HG03558 (cell line): ENCODE data around the gene EGR1.
A peak's percentile ranks its signal among the peaks of the same experiment; 100 is the strongest.

Source experiments
- ATAC-seq: cut with Tn5 transposase; IDR thresholded peaks from one replicate; pipeline ENCODE4 v1.9.1; 2021; ENCODE audit warnings: moderate number of reproducible peaks; ENCODE audit not compliant: unreplicated experiment; ENCODE audit errors: extremely low read depth

The EGR1 gene

DNA sequence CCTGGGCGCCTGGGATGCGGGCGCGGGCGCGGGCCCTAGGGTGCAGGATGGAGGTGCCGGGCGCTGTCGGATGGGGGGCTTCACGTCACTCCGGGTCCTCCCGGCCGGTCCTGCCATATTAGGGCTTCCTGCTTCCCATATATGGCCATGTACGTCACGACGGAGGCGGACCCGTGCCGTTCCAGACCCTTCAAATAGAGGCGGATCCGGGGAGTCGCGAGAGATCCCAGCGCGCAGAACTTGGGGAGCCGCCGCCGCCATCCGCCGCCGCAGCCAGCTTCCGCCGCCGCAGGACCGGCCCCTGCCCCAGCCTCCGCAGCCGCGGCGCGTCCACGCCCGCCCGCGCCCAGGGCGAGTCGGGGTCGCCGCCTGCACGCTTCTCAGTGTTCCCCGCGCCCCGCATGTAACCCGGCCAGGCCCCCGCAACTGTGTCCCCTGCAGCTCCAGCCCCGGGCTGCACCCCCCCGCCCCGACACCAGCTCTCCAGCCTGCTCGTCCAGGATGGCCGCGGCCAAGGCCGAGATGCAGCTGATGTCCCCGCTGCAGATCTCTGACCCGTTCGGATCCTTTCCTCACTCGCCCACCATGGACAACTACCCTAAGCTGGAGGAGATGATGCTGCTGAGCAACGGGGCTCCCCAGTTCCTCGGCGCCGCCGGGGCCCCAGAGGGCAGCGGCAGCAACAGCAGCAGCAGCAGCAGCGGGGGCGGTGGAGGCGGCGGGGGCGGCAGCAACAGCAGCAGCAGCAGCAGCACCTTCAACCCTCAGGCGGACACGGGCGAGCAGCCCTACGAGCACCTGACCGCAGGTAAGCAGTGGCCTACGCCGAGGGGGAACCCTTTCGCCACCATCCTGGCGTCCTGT lies at the start of gene EGR1:
Gene EGR1, plus strand, starts transcription at position 219 of the 864 bp plus-strand sequence. Its CDS starts 283 bp downstream, at position 502.
- ATAC-seq: peak; percentile 28

DNA sequence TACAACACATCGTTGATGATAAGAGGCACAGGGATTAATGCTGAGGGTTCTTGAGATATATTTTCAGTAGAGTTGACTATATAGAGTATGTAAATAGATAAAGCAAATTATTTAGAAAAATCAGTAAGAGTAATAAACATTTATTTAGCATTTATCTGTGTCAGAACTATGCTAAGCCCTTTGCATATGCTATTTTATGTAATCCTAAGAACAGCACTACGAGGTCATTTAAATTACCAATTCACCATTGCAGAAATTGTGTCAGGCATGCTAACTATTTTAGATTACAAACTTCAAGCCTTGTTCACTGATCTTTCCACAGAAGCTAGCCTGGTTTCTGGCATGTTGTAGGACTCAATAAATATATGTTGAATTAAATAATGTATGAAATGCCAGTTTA lies 46.8 kb upstream of the EGR1 start:
- ATAC-seq: no peak

DNA sequence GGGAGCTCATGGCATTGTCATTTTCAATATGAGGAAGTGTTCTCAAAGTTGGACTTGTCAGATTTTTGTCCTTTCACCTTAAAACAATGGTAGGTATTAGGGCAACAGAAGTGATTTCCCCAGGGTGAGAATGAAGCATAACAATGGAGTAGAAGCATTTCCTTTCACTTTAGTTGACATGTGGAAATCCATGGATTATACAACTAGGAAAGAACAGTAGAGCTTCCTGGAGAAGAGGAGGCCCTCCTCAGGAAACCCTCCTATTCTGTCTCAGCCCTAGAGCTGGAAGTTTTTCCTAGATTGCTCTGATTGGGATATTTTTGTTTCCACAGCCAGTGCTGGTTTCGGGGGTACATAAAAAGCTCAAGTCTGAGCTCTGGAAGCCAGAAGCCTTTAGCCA lies 40.2 kb upstream of the EGR1 start:
- ATAC-seq: no peak

DNA sequence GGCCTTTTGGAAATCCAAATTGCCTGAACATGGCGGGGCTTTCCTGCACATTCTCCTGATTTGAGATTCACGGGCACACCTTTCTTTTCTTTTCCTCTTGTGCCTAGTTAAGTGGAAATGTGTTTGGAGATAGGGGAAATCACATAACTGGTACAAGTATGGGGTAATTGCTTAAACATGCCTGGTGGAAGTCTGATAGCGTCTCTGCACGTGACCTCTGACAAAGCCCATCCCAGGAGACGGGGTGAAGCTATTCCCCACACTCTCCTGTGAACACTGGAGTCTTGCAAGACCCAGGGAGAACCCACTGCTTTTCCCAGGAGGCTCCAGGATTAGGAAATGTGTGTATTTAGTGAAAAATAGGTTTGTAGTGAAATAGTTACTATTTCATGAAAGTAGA lies 29.3 kb upstream of the EGR1 start:
- ATAC-seq: no peak

DNA sequence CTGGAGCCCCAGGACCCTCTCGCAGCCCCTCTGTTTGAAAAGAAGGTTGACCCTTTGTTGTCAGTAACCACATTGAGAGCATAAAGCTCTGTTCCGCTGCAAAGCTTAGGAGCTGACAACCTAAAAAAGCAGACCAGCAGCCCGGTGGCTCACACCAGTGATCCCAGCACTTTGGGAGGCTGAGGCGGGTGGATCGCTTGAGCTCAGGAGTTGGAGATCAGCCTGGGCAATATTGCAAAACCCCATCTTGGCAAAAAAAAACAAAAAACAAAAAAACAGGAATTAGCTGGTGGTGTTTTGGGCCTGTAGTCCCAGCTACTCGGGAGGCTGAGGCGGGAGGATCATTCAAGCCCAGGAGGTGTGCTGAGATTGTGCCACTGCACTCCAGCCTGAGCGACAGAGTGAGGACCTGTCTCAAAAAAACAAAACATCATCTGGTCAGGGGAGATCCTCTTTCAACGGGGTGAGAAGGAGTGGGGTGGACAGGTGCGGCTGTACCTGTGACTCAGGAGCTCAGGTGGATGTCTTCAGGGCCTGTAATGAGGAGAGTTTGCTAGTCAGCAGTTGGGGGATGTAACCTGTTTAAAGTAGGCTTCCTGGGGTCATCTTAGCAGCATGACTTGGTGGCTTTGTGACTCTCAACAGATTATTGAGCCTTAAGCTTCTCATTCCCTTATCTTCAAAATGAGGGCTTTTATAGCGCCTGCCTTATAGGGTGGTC lies 27.1 kb upstream of the EGR1 start:
- ATAC-seq: no peak

DNA sequence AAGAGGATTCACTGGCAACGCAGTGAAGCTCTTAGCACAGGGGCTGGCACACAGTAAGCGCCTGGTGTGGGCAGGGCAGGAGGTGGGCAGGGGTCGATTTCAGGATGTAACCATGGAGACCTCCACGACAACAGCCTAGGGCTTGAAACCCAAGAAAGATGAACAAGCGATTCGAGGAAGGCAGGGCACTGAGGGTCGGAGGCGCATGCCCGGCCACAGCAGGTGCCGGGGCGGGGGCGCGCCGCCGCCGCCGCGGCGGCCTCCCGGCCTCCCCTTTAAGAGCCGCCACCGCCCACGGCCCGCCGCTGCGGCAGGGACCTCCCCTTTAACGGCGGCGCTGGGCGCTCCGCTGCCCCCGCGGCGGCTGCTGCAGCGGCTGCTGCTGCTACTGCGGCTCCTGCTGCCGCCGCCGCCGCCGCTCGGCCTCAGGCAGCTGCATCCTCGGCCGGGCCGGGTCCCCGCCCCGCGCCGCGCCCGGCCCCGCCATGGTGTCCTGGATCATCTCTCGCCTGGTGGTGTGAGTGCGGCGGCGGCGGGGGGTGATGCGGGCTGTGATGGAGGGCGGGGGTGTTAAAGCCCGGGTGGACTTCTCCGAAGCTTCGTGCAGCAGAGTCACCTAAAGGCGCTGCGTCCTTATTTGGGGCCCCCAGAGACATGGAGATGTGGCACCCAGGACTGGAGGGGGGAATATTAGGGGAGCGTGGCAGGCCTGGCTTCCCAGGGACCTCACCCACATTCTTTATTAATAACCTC lies 26.4 kb upstream of the EGR1 start, which contains the start of gene REEP2:
Gene REEP2, plus strand, starts transcription at position 334 of the 753 bp plus-strand sequence. Its CDS starts 152 bp downstream, at position 486.
- peak; percentile 54 for ATAC-seq

DNA sequence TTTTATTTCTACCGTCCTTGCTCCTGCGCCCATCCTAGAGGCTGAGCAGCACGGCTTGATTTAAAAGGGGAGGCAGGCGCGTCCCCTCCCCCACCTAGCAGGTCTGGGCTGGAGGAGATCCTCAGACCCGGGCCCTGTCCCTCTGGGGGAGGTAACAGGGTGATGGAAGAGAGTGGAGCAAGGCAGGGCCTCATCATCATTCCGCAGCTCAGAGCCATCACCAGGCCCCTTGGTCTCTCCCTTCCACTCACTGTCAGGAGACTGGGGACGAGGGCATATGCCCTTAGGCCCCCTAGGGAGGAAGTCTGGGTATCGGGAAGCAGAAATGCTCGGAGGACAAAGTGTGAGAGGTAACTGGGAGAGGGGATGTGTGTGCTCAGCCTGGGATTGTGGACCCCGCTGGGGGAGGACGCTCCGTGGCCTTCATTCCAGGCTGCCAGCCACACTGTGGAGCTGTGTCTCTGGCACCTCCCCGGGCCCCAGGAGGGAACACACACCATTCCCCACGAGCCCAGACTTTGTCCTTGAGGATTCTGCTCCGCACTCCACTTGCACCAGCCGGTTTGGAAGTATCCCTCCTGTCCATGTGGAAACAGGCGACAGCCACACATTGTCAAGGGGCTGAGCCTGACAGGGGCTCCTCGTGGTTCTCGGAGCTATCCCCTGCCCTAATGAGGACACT lies 25.7 kb upstream of the EGR1 start:
- no peak for ATAC-seq

DNA sequence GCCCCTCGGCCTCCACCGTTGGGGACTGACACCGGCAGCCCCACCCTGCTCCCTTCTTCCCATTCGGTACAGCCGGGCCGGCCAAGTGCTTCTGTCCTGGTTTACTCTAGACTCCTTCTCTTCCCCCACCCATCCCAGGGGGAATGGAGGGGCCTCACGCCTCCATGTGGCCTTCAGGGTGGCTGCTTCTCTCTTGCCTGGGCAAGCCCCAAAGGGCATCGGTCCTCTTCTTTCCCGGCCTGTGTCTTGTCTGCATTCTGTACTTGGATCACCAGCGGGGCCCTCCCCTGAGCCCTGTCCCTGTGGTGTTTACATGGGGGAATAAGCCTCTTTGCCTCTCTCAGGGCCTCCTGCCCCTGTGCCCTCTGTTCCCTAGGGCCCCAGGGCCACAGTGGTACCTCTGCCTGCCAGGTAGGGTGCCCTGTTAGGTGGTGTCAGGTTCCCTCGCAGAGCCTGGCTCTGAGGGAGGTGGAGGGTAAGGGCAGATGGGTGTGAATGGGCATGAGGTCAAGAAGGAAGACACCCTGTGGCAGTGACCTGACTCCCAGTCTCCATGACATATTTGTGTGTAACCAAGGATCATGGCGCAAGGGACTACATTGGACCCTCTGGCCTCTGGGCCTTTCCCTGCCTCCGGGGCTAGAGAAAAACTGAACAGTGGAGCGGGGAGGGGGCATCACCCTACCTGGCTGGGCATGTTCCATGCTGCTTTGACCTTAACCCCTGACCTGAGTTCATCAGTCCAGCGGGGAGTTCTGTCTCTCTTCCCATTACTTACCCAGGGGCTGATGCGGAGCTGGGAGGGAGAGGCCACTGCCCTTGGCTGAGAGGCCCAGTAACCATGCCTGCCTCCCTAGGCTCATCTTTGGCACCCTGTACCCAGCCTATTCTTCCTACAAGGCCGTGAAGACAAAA lies 24.9 kb upstream of the EGR1 start:
- no peak for ATAC-seq

DNA sequence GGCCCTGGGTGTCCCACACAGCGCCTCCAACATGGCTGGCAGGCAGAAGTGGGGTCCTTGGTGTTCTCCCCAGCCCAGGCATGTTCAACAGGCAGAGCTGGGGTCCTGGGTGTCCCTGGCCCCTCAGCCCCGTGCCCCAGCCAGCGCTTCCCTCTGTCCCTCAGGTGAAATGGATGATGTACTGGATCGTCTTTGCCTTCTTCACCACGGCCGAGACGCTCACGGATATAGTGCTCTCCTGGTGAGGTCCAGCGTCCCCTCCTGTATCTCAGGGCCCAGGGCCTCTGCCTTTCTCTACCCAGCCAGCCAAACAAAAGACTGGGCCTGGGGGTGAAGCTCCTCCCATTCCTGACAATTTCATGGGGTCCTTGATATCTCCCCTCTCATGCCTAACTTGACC lies 24.1 kb upstream of the EGR1 start:
- ATAC-seq: no peak

DNA sequence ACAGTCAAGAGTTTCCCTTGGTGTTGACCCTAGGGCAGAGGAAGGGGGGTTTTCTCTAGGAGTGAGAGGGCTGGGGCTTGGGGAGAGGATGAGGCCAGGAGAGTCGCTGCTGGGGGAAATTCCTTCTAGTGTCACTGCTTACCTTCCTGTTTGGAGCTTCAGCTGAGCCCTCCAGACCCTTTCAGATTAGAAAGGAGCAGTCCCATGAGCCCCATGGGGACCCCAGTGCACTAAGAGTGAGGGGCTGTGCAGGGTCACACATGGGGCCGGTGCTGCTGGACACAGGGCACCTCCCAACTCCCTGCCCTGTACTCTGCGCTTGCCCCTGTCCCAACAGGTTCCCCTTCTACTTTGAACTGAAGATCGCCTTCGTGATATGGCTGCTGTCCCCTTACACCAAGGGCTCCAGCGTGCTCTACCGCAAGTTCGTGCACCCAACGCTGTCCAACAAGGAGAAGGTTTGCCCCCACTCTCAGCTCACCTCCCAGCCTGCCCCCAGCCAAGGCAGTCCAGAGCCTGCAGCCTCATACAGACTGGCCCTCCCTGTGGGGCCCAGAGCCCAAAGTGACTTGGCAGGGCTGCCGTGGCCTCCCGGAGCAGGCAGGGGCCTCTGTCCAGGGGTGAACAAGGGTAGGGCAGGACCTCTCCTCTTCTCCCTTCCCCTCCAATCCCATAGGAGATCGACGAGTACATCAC lies 21.1 kb upstream of the EGR1 start:
- no peak for ATAC-seq

DNA sequence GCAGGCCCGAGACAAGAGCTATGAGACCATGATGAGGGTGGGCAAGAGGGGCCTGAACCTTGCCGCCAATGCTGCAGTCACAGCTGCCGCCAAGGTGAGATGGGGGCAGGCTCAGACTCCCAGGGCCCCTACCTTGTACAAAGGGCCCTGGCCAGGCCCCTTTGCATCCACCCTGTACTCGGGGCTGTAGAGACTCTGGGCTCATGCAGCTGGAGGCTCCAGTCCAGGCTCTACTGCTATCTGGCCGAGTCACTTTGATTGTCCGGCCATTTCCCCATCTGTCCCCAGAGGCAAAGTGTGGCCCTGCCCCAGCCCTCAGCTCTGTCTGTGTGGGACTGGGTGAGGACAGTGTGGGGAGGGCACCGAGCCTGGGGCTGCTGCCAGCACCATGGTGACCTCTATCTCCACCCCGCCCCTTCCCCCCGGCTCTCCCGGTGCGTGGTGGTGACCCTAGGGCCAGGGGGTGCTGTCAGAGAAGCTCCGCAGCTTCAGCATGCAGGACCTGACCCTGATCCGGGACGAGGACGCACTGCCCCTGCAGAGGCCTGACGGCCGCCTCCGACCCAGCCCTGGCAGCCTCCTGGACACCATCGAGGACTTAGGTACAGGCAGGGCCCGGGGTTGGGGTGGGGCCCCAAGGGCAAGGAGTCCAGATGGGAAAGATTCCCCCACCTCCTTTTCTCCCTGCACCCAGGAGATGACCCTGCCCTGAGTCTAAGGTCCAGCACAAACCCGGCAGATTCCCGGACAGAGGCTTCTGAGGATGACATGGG lies 20.3 kb upstream of the EGR1 start:
- ATAC-seq: no peak

DNA sequence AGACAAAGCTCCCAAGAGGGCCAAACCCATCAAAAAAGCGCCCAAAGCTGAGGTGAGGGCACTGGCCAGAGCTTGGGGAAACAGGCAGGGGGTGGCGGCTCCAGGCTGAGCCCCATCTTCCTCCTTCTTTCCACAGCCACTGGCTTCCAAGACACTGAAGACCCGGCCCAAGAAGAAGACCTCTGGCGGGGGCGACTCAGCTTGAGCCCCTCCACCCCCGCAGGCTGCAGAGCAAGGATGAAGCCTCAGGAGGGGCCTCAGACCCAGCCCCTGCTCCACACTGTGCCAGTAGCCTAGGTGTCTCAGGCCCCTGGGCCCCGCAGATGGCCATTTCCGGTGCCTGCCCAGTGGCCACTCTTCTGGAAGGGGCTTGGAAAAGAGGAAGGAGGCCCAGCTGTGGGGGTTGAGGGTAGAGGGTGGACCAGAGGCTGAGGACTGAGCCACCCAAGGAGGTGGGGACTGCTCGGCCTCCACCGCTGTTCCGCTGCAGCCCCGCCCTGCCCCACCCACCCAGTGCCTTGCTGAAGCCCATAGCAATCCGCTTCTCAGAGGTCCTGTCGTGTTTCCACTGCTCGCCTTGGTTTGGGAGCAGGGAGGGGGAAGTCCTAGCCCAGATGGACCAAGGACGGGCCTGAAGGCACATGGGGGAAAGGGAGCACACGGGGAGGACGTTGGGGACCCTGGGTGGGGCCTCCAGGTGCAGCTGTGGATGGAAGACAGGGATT lies 19.6 kb upstream of the EGR1 start:
- ATAC-seq: no peak

DNA sequence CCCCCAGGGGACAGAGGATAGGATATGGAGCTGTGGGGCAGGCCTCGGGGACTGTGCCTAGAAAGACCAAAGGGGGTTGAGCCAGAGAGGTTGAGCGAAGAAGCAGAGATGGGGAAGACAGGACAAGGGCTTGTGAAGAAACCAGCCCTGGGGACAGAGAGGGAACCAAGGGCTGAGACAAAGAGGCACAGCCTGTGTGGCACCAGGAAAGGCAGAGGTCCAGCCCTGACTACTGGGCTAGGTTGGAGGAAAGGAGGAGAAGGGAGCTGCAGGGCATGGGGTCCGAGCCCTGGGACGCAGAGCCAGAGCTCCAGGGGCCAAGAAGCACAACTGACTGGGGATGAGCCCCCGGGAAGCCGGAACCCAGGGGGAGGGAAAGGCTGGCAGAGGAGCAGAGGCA lies 17.2 kb upstream of the EGR1 start:
- ATAC-seq: no peak

DNA sequence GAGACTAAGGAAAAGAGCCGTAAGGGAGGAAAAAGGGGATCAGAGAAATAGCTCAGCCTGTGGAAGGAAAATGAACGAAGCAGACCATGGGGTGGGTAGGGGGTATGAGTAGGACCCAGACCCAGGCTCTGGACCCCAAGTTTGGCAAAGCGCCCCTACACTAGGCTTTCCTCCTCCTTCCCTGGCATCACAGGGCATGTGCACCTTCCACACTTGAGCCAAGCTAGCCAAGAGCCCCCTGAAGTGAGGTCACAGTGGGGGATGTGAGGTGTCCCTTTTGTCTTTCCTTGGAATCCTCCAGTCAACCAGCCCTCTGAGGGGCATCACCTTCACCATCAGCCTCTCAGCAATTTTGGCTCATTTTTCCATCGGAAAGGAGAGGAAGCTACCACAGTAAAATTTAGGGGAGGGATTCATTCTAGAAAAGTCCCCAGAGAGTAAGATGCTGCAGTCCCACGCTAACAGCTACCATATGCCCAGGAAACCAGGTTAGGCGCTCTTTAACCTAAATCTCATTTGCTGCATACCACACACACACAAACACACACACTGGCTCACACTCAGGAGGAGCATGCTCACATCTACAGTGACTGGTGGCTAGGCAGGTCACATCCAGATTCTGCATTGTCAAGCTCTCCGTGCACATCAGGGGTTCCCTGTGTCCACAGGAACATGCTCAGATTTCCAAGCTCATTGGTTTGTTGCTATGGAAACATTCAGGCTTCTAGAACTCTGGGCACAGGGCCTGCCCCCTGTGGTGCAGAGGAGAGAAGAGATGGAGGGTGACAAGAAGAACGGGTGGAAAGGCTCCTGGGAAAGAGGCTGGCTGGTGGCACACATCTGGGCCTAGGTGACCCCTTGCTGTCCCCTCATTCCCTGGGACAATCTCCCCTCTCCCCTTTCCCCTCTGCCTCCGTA lies 16.5 kb upstream of the EGR1 start:
- no peak for ATAC-seq

DNA sequence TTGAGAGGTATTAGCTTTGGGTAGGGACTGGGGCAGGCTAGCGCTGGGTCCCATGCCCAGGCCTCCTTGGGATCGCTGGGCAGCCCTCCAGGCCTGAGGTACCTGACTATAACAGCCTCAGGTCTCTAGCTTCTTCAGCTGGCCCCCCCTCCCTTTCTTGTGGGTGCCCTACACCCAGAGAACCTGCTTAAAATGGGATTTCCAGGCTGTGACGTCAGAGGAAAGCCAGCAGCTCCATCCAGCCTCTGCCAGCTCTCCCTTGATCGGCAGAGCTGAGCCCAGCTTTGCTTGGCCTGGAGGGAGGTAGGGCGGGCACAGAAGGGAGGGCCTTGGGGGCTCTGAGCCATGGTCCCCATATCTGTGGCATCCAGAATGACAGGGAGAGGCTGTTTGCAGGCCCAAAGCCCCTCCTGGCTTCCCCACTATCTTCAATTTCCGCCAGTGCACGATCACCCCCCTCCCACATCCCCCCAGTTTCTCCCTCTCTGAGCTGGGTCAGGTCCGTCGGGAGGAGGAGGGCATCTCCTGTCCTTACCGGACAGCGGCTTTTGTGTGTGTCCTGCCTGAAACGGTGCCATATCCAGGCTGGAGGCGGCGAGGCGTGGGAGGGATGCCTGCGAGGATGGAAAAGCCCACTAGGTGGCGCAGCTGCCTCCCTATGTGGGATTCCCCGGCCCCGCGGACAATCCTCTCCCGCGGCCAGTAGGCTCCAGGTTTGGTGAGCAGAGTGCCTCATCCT lies 15.6 kb upstream of the EGR1 start:
- ATAC-seq: no peak

DNA sequence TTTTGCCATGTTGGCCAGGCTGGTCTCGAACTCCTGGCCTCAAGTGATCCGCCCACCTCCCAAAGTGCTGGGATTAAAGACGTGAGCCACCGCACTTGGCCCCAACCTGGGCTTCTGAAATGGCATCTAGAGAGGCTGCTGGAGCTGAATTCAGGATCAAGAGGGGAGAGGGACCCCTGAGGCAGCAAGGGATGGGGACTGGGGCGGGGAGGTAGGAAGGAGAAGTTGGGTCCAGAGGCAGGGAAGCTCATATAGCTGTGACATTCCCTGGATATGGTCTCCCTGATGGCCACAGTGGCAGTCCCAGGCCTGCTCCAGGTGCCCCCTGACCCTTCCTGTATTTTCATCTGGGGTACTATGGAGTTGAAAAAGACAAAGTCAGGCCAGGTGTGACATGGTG lies 14.3 kb upstream of the EGR1 start:
- ATAC-seq: no peak
